ENCODE results near the gene C19orf47.

- no peak for TF ChIP-seq CTCF (IDR thresholded peaks at IDR 0.05; ENCODE audit: insufficient read depth, low read length, poor library complexity, severe bottlenecking)
- TF ChIP-seq EZH2phosphoT487 (conservative IDR thresholded peaks at IDR 0.05; ENCODE audit: low read length), result no peak
Measured at GRCh38 chr19:40376286-40376862, 28.2 kb upstream of the C19orf47 start.

All from SU-DHL-6 (cell line).